GM18858 (cell line): ENCODE measurements around the gene HIP1.
"Not testable (repeated sequence)": the region's sequence is repeated elsewhere in the genome, so short reads cannot be mapped to it uniquely, and the experiment has no call there.

ENCODE experiments used
- ATAC-seq: cut with Tn5 transposase; IDR thresholded peaks from one replicate; pipeline ENCODE4 v1.9.1; 2021; ENCODE audit not compliant: unreplicated experiment

The HIP1 gene

DNA sequence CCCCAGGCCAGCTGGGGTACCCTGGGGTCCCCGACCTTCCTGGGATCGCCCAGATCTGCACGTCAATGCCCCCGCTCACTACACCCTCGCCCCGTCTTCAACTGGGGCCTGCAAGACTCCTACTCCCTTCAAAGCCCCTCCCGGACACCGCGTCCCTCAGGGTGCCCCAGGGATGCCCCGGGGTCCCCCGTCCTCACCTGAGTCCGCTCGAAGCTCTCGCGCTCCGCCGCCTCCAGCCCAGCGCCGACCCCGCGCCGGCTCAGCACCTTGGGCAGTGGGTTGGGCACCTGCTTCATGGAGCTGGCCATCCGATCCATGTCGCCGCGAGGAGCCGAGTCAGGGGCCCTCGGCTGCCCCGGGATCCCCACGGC lies at the start of gene HIP1:
HIP1 (minus strand) TSS at position 338 of the 371 bp plus-strand sequence; CDS start at position 317, 21 bp downstream.
- no peak for ATAC-seq

DNA sequence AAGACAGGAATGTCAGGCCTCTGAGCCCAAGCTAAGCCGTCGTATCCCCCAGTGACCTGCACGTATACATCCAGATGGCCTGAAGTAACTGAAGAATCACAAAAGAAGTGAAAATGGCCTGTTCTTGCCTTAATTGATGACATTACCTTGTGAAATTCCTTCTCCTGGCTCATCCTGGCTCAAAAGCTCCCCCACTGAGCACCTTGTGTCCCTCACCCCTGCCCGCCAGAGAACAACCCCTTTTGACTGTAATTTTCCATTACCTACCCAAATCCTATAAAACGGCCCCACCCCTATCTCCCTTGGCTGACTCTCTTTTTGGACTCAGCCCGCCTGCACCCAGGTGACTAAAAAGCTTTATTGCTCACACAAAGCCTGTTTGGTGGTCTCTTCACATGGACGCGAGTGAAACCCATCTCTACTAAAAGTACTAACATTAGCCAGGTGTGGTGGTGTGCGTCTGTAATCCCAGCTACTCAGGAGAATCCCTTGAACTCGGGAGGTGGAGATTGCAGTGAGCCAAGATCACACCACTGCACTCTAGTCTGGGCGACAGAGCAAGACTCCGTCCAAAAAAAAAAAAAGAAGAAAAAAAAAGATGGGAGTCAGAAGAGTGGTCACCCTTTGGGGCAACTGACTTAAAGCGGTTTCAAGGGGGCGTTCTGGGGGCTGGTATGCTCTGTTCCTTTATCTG lies 49.6 kb upstream of the HIP1 start:
- ATAC-seq = not testable (repeated sequence)

DNA sequence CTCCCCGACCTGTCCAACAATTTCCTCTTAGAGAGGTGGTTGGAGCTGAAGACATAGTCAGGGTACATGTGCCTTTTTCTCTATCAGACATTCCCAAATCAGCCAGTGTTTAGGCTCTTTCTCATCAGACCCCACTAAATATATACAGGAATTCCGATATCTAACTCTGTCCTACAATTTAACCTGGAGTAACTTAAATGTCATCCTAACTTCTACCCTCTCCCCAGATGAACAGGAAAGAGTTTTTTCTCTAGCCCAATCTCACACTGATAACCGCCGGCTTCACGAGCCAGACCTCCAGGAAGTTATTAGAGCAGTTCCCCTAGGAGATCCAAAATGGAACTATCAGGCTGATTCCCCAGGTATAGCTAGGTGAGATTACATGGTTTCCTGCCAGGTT lies 44.3 kb upstream of the HIP1 start:
- not testable (repeated sequence) for ATAC-seq

DNA sequence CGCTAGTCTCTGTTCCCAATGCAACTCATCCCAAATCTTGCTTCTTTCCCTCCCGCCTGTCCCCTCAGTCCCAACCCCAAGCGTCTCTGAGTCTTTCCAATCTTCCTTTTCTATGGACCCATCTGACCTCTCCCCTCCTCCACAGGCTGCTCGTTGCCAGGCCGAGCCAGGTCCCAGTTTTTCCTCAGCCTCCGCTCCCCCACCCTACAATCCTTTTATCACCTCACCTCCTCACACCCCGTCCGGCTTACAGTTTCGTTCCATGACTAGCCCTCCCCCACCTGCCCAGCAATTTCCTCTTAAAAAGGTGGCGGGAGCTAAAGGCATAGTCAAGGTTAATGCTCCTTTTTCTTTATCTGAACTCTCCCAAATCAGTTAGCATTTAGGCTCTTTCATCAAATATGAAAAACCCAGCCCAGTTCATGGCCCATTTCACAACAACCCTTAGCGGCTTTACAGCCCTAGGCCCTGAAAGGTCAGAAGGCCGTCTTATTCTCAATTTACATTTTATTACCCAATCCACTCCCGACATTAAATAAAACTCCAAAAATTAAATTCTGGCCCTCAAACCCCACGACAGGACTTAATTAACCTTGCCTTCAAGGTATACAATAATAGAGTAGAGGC lies 42.0 kb upstream of the HIP1 start:
- not testable (repeated sequence) for ATAC-seq

DNA sequence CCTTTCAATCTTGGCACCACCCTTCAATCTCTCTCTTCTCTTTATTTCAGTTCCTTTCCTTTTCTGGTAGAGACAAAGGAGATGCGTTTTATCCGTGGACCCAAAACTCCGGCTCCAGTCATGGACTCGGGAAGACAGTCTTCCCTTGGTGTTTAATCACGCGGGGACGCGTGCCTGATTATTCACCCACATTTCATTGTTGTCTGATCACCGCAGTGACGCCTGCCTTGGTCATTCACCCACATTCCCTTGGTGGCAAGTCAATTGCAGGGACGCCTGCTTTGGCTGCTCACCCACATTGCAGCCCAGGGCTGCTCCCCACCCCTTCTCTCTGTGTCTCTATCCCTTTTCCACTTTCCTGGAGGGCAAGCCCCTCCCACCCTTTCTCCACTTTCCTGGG lies 40.8 kb upstream of the HIP1 start:
- ATAC-seq = not testable (repeated sequence)

DNA sequence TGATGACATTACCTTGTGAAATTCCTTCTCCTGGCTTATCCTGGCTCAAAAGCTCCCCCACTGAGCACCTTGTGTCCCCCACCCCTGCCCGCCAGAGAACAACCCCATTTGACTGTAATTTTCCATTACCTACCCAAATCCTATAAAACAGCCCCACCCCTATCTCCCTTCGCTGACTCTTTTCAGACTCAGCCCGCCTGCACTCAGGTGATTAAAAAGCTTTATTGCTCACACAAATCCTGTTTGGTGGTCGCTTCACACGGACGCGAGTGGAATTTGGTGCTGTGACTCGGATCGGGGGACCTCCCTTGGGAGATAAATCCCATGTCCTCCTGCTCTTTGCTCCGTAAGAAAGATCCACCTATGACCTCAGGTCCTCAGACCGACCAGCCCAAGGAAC lies 40.3 kb upstream of the HIP1 start:
- not testable (repeated sequence) for ATAC-seq

DNA sequence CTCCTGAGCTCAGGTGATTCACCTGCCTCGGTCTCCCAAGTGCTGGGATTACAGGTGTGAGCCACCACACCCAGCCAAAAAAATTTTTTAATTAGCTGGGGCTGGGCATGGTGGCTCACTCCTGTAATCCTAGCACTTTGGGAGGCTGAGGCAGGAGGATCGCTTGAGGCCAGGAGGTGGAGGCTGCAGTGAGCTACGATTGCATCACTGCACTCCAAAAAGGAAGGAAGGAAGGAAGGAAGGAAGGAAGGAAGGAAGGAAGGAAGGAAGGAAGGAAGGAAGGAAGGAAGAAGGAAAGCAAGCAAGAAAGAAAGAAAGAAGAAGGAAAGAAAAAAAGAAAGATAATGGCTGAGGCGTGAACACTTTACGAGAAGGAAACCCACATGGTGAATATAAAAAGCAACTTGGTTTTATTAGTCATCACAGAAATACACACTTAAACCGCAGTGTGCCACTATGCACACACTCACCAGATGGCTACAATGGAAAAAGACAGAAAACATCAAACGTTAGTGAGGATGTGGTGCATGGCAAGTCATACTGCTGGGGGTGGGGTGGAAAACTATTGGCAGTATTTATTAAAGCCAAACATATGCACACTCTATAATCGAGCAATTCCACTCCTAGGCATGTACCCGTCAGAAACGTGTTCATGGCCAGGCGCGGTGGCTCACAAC lies 37.7 kb upstream of the HIP1 start:
- ATAC-seq = no peak

DNA sequence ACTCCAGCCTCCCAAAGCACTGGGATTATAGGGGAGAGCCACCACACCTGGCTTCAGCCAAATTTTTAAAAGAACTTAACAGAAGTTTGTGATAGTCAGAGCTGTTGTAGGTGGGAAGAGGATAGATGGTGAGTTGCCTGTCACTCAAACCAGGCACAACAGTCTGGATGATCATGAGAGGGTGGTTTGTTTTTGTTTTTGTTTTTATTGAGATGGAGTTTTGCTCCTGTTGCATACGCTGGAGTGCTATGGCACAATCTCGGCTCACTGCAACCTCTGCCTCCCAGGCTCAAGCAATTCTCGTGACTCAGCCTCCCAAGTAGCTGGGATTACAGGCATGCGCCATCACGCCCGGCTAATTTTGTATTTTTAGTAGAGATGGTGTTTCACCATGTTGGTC lies 35.2 kb upstream of the HIP1 start:
- ATAC-seq = not testable (repeated sequence)

DNA sequence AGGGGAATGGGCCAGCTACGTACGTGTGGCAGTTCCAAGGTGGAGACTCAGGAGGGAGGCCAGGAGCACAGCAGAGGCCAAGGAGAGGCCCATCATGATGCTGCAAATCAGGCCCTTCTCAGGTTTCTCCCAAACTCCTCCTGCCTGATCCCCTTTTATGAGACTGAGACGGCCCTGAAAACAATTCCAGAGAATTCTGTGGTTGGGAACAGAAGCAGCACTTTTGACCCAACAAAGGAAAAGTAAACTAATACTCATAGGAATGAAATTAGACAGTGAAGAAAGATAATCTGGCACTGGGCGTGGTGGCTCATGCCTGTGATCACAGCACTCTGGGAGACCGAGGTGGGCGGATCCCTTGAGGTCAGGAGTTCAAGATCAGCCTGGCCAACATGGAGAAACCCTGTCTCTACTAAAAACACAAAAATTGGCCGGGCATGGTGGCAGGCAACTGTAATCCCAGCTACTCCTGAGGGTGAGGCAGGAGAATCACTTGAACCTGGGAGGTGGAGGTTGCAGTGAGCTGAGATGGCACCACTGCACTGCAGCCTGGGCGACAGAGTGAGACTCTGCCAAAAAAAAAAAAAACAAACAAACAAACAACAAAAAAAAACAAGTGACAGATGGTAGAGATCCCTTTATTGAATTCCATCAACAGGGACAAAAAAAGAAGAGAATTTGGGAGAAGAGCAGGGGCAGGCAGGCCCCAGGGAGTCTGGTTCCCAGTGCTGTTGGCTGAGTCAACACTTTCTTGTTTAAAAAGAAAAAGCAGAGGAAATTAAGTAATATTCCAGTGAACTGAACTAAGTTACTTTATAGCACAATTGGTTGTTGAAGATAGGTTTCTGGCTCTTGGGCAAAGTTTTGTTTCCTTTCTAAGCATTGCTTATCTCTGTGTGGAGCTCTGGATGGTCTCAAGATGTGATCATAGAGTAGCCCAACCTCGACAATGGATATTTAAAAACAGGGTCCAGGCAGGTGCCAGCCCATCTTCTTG lies 33.6 kb upstream of the HIP1 start, which contains the start of gene CCL26:
CCL26 (minus strand) TSS at position 131 of the 997 bp plus-strand sequence; CDS start at position 96, 35 bp downstream.
- no peak for ATAC-seq

DNA sequence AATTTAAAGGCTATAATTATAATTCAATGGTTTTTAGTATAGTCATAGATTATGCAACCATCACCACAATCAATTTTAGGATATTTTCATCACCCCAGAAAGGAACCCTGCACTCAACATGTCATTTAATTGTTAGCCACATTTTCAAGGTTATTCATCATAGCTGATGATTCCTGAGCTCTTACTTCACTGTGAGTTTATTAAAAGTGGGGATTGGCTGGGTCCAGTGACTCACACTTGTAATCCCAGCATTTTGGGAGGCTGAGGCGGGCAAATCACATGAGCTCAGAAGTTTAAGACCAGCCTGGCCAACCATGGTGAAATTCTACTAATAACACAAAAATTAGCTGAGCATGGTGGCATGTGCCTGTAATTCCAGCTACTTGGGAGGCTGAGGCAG lies 32.5 kb upstream of the HIP1 start:
- no peak for ATAC-seq

DNA sequence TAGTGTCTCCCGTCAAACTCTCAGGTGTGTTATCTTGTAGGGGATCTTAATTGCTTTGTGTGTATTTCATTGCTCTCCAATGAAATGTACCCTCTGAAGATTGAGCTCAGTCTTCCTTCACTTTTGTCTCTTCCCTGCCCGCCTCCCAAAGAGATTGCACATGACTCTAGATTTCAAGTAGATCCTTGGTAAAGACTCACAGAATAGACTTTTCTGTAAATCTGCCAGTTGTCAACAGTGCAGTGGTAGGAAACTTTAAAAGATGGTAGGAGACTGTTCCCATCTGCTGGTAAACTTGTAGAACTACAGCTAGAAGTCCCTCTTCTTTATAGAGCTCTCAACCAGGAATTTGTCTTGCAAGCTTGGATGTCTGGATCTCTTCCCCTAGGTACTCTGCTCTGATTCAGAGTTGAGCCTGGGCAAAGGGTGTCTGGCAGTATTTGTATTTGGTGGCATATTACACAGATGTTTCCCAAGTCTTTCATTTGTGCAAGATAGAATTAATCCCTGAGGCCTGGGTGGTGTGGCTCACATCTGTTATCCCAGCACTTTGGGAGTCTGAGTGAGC lies 23.7 kb upstream of the HIP1 start:
- no peak for ATAC-seq

DNA sequence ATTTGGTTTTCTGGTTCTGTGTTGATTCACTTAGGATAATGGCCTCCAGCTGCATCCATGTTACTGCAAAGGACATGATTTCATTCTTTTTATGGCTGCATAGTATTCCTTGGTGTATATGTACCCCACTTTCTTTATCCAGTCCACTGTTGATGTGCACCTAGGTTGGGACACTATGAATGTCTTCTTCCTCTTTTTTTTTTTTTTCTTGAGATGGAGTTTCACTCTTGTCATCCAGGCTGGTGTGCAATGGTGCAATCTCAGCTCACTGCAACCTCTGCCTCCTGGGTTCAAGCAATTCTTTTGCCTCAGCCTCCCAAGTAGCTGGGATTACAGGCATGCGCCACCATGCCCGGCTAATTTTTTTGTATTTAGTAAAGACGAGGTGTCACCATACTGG lies 23.1 kb upstream of the HIP1 start:
- not testable (repeated sequence) for ATAC-seq

DNA sequence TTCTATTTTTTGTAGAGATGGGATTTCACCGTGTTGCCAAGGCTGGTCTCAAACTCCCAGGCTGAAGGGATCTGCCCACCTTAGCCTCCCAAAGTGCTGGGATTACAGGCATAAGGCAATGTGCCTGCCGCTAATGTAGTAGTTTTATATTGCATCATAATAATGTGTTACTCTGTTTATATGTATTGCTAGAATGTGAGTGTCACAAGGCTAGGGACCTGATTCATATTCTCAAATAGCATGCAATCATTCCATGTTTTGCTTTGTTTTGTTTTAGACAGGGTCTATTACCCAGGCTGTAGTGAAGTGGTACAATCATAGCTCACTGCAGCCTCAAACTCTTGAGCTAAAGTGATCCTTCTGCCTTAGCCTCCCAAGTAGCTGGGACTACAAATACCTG lies 19.8 kb upstream of the HIP1 start:
- ATAC-seq = no peak

DNA sequence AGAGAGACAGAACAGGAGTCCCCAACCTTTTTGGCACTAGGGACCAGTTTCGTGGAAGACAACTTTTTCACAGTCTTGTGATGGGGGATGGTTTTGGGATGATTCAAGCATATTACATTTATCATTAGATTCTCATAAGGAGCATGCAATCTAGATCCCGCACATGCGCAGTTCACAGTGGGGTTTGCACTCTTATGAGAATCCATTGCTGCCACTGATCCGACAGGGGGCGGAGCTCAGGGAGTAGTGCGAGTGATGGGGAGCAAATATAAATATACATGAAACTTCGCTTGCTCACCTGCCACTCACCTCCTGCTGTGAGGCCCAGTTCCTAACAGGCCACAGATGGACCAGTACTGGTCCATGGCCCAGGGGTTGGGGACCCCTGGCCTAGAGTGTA lies 19.1 kb upstream of the HIP1 start:
- ATAC-seq = no peak

DNA sequence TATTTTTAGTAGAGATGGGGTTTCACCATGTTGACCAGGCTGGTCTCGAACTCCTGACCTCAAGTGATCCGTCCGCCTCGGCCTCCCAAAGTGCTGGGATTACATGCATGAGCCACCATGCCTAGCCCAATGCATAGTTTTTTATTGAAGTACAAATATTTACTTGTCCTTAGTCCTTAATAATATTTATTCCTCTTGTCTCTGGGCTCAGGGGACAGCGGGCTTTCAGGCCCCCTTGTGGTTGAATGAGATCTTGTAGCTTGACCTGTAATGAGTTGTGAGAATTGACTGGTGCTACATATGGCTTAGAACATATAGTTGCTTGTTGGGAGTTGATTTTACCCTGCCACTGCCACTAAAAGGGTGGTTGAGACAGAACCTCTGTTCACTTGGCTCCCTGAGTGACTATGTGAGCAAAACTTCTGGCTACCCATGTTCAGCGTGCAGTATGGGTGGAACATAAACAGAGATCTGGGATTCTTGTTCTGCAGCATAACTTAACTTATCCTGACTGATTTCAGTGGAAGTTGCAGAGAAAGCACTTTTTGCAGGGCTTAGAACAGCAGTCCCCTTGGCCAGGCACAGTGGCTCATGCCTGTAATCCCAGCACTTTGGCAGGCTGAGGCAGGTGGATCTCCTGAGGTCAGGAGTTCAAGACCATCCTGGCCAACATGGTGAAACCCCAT lies 18.4 kb upstream of the HIP1 start:
- no peak for ATAC-seq

DNA sequence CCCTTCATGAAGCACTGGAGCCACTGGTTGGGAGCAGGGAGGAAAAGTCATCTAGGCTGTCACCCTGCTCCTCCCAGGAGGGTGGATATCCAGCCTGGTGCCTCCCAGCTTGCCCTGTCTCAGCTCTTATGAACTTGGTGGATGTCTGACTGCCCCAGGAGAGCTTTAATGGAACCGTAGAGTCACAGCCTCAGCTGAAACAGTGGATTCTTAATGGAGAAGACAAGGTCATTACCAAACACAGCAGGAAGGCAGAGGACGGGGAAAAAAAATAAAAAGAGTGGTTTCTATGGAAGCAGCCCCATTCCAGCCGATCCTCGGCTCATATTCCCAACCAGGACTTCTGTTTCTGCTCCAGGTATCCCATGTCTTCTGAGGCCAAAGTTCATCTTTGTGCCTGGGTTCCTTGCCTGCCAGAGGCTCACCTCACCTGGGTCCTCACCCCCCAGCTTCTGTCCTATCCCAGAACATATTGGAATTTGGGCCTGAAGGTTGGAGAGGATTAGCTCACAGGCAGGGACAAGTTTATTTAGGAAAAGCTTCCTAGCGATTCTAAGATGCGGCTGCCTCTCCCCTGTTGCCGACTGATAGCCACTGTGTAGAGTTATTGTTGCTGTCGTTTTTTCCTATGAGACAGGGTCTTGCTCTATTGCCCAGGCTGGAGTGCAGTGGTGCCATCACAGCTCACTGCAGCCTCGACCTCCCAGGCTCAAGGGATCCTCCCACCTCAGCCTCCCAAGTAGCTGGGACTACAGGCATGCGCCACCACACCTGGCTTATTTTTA lies 17.7 kb upstream of the HIP1 start:
- ATAC-seq = no peak

DNA sequence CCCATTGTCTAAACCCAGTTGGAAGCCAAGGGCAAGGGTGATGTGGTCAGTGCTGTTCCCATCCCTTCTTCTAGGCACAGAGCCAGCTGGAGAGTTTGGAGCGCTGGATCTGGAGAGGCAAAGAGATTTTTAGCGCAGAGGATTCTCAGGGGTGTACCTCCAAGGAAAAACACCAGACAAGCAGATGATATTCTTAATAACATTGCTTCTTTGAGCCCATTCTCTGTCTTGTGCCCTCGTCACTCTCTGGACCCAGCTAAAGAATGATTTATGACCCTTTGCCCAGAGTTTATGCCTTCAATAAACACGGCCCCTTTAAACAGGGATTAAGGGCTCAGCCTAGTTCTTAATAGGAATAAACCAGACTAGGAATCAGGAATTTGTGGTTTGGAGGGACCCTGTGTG lies 4.7 kb upstream of the HIP1 start:
- ATAC-seq = no peak

DNA sequence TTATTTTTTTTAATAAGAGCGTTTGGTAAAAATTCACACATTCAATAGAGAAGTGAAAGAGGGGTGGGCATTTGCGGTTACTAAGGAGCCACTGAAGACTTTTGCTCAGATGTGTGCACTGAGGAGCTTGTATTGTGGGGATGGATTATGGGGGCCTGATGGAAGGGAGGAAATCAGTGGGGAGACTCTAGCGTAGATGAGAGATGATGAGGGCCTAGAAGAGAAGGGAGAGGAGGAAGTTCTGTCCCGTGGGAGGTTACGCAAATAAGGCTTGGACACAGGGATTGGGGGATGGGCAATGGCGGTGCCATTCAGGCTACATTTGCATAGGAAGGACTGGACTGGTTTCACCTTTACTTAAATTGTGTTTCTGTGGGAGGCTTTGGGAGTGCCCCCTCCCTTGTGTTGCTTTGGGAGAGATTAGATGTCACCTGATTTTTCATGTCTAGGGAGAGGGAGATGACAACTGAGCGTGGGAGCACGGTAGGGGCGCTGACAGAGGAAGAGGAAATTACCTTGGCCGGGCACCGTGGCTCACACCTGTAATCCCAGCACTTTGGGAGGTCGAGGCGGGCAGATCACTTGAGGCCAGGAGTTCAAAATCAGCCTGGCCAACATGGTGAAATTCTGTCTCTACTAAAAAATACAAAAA lies 2.2 kb upstream of the HIP1 start:
- ATAC-seq = no peak
